Measurements from ENCODE around the gene ANKRD6.

Gene ANKRD6

GRCh38 chr6:89583559-89583958 is 150.6 kb downstream of the ANKRD6 start:
- no peak overlapping the region for H3K4me3 ChIP-seq (ENCODE audit: control insufficient read depth, low read depth, low read length)
- no peak for DNase-seq (ENCODE audit: low read depth)
- TF ChIP-seq CTCF (conservative IDR thresholded peaks at IDR 0.05; ENCODE audit: control insufficient read depth, insufficient read depth, low read depth, low read length): no peak

- H3K4me3 ChIP-seq (ENCODE audit: control insufficient read depth, low read depth, low read length): no peak overlapping the region
- no peak for TF ChIP-seq CTCF (conservative IDR thresholded peaks at IDR 0.05; ENCODE audit: control insufficient read depth, insufficient read depth, low read depth, low read length)
- no peak for DNase-seq (ENCODE audit: low read depth)
These were observed 151.6 kb downstream of the ANKRD6 start for GRCh38 chr6:89584539-89584938.

- no peak for TF ChIP-seq CTCF (conservative IDR thresholded peaks at IDR 0.05; ENCODE audit: control insufficient read depth, insufficient read depth, low read depth, low read length)
- no peak overlapping the region for H3K4me3 ChIP-seq (ENCODE audit: control insufficient read depth, low read depth, low read length)
- no peak for DNase-seq (ENCODE audit: low read depth)
These were observed 152.2 kb downstream of the ANKRD6 start for GRCh38 chr6:89585154-89585553.

- no peak for DNase-seq (ENCODE audit: low read depth)
- TF ChIP-seq CTCF (conservative IDR thresholded peaks at IDR 0.05; ENCODE audit: control insufficient read depth, insufficient read depth, low read depth, low read length): no peak
- no peak overlapping the region for H3K4me3 ChIP-seq (ENCODE audit: control insufficient read depth, low read depth, low read length)
These were observed 156.5 kb downstream of the ANKRD6 start for GRCh38 chr6:89589297-89590025.

- no peak overlapping the region for H3K4me3 ChIP-seq (ENCODE audit: control insufficient read depth, low read depth, low read length)
- no peak for DNase-seq (ENCODE audit: low read depth)
- TF ChIP-seq CTCF (conservative IDR thresholded peaks at IDR 0.05; ENCODE audit: control insufficient read depth, insufficient read depth, low read depth, low read length): no peak
These were observed 157.2 kb downstream of the ANKRD6 start for GRCh38 chr6:89590133-89590532.

- no peak for DNase-seq (ENCODE audit: low read depth)
- TF ChIP-seq CTCF (conservative IDR thresholded peaks at IDR 0.05; ENCODE audit: control insufficient read depth, insufficient read depth, low read depth, low read length): no peak
- no peak overlapping the region for H3K4me3 ChIP-seq (ENCODE audit: control insufficient read depth, low read depth, low read length)
These were observed 158.8 kb downstream of the ANKRD6 start for GRCh38 chr6:89591745-89592144.
